NCI-H345 treated with DMSO at 0.1 percent for 48 hours (cell line): ENCODE data around the gene POU2F1.

Experiments
- DNase-seq: peaks from one replicate; lab custom pipeline; 2025; ENCODE audit not compliant: unreplicated experiment; lab: John Stamatoyannopoulos, UW

POU2F1 gene

GRCh38 chr1:167439301-167439988, 218.8 kb downstream of the POU2F1 start:
- DNase-seq, result peak; percentile 34

GRCh38 chr1:167440345-167440744, 219.7 kb downstream of the POU2F1 start:
- no peak for DNase-seq

DNA sequence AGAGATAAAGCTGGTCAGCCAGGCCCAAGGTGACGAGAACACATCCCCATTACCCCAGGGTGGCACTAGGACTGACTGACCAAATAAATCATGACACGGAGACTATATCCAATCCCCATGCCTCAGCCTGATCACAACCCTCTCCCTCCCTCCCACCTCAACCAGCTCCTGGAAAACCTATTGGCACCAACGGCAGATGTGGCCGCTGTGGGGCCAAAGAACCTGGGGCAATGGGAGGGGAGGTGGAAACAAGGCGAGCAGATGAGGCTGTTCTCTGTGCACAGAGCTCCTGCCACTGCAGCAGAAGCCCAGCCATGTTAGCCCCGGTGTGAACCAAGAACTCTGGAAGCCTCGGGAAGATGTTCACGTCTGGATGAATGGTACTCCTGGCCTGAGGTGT, 220.1 kb downstream of the POU2F1 start:
- DNase-seq, result no peak

GRCh38 chr1:167441222-167441621, 220.5 kb downstream of the POU2F1 start:
- DNase-seq, result no peak

- DNase-seq, result peak; percentile 11
These were observed 221.6 kb downstream of the POU2F1 start for GRCh38 chr1:167442142-167442848.

DNA sequence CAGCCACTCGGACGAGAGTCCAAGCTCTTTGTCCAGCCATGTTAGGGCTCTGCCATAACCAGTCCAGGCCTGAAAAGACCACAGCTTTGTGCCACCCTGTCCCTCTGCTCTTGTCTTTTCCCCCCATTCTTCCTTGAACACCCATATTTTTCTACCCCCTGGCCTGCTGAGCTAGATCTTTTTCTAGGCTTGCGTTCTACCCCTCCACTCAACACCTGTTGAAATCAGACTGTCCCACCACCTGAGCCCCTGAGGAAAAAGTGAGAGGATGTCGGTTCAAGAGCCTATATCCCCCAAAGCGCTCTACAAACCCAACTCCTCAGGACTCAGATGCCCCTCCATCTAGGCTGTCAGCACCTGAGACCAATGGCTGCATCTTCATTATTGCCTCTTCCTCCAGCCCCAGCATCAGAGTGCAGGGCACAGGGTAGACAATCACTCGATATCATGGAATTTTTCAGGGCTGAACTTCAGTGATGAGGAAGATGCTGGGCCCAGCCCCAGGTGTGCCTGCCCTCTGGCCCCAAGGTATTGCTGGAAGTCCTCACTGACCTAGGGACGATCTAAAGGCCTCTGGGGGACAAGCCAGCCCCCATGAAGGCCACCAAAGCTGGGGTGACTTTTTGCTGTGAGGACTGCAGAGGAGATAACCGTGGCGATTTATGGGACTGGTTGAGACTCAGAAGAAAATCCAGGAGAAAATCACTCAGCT, 222.3 kb downstream of the POU2F1 start:
- no peak for DNase-seq

DNA sequence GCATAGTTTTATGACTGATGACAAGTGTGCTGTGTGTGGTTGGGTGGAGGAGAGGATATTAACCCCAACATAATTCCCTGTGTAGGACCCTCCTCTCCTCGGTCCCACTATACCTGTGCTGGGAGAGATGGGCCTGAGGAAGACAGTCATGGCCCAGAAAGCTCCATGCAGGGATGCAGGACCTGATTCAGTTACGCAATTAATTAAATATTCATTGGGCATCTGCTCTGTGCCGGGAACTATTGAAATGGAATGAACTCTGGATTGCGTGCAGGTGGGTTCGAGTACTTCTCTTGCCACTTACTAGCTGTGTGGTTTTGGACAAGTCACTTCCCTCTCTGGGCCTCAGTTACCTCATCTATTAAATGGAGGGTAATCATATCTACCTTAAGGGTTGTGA, 223.1 kb downstream of the POU2F1 start:
- no peak for DNase-seq

- no peak for DNase-seq
These were observed 226.3 kb downstream of the POU2F1 start for GRCh38 chr1:167446966-167447365.

GRCh38 chr1:167447521-167448136, 226.9 kb downstream of the POU2F1 start:
- no peak for DNase-seq

- DNase-seq, result no peak
These were observed 230.2 kb downstream of the POU2F1 start for GRCh38 chr1:167450843-167451242.

GRCh38 chr1:167452483-167452882, 231.8 kb downstream of the POU2F1 start:
- DNase-seq, result no peak

- DNase-seq, result no peak
These were observed 232.4 kb downstream of the POU2F1 start for GRCh38 chr1:167453123-167453522.

DNA sequence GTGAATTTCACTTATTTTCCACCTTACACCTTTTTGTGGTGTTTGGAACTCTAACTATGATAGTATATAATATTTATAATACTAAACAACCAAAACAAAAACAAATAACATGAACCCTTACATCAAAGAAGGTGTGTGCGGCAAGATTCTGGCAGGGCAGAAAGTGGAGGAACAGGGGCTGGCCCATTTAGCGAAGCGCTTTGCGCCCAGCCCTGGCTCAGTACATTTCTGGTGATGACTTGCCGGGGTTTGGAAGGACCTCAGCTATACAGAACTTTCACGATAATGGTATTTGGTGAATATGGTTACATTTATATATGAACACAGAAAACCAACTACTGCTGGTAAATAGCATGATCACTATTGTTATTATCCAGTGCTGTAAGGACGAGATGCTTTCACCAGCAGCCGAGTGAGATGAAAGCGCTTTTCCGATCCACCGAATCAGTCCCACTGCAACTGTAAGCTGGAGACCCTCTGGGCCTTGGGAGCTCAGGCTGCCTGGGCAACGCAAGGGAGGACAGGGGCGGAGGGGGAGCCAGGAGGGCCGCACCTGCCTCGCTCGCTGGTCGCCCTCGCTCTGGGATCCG, 233.7 kb downstream of the POU2F1 start:
- DNase-seq, result no peak

DNA sequence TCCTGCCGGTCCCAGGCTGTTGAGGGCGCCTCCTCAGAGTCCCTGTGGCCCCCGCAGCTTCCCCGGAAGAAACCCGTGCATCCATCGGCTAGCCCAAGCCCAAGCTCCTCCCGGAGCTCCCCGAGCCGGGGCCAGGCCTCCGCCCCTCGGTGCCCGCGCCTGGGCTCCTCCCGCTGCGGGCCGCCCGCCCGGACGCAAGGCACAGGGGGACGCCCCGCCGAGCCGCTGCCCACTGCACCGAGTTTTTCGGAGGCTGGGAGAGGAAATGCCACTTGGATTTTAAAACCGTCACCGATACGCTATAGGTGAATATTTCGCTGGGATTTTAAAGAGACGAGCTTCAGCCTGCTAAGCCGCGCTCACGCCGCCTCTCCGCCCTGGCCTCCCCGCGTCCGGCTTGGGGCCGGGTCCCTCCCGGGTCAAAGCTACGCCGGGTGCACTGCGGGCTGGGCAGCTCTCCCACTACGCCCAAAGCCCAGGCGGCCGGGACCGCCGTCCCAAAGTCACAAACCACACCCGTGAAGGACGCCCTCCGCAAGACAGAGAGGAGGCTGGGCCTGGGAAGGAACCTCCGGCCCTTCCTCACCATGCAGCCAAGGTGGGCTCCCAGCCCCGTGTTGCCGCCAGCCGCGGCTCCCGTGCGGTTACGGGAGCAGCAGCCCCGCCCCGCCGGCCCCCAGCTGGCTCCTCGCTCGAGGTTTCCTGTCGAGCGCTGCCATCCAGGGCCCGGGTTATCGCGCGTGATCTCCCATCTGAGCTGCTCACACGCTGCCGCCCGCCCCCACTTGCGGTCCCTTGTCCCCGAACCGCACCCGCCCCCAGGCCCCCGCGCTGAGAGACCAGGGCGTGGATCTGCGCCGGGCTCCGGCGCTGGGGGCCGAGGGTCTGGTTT, 234.5 kb downstream of the POU2F1 start:
- DNase-seq, result peak; percentile 12

- no peak for DNase-seq
These were observed 235.2 kb downstream of the POU2F1 start for GRCh38 chr1:167455786-167456446.

DNA sequence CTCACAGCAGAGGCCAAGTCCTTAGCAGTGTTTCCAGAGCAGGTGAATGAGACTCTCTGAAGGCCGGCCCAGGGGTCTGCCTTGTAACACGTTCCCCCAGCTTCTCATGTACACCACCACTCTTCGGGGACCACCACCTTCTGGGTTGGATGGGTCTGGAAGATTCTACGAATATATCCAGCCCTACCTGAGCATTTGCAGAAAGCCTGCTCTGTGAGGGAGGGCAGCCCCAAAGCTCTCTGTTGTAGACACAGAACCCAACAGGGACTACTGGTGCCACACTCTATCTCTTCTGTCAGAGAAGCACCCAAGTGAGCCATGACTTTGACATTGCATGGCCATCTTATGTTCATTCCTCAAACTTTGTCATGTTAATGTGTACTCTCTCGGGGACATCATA, 235.8 kb downstream of the POU2F1 start:
- DNase-seq, result no peak

GRCh38 chr1:167456926-167457325, 236.2 kb downstream of the POU2F1 start:
- DNase-seq, result no peak

DNA sequence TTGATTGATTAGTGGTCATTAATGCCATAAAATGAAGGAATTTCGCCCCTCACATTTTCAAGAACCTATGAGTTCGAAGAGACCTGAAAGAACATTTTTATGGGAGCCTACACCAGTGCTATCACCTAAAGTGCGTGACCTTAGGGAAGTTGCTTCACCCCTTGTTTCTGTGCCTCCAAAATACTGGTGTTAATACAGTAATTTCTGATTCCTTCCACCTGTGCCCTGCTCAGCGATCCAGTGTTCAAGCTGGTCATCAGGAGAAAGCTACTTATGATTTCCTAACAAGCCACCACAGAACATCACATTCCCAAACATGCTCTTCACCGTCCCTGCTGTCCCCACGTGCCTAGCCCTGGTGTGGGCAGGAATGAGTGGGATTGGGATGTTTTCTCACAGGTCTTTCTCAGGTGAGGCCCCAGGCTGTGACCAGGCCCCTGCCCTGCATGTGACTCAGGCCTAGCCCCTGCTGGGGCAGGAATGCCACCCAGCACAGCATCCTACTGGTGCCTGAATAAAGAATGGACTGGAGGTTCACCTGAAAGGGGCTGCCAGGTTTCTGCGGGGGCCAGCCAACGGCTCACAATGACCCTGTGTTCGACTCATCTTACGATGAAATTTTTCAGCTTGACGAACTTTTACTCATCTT, 237.4 kb downstream of the POU2F1 start:
- DNase-seq, result no peak

DNA sequence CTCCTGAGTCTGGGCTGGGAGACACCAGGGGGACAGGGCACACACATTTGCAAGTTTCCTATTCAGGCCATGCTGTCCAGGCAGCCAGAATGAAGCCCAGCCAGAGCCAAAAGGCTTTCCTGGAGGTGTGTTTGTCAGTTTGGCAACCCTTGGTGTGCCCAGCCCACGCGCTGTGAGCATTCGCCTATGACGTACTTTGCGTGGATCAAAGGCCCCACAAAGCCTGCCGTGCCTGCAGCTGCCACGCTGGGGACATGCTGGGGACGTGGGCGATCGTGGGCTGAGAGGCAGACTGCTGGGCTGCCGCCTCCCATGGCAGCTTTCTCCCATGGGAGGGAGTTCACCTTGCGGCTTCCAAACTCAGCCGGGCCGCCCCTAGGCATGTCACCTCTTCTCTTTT, 240.2 kb downstream of the POU2F1 start:
- no peak for DNase-seq
